K562 (cell line): ENCODE results near the gene EWSR1. TPM values are rescaled to one million over a fixed set of nuclear protein-coding genes. Genes with fewer than 3 reads are reported as not detected.
A peak's percentile ranks its signal among the peaks of the same experiment; 100 is the strongest.

Source experiments
- ATAC-seq: fragments of 200-7000 bp; cut with Tn5 transposase; 3 replicates; pipeline ENCODE4 v1.9.1; 2020; ENCODE audit warnings: moderate library complexity
- BruUV-seq: library from RNA; stranded (reverse); fragments of 400-500 nt; replicated peaks from 2 replicates; lab custom pipeline; 2021; lab: Mats Ljungman, UMichigan
- CTCF ChIA-PET: fragments of 300-600 bp; formaldehyde crosslinking; extraction: SDS; loops from one replicate; lab custom pipeline; 2021; ENCODE audit warnings: low intra/inter-chr PET ratio; lab: Yijun Ruan, JAX
- POLR2A ChIA-PET: fragments of 300-600, 350-650 bp; sonication (Branson Sonifier 250); formaldehyde crosslinking; extraction: SDS; loops from one replicate; lab custom pipeline; 2021; ENCODE audit warnings: antibody characterized with exemption, inconsistent platforms; lab: Yijun Ruan, JAX
- DNase-seq, 4 experiments: peaks; one replicate each; pipeline versions ENCODE4 v3.0.0 to v3.0.0-alpha.2; 2011 to 2018; ENCODE audit warnings: low spot score in 3 of 4, mixed read lengths in 3 of 4; ENCODE audit errors: extremely low read depth in 1 of 4
- FAIRE-seq: peaks from 2 replicates; lab custom pipeline; 2011; peaks lifted over from hg19 to GRCh38; lab: Jason Lieb, UNC
- H2AFZ ChIP-seq: 2 replicates; pipeline ENCODE4 v1.6.0; 2011; ENCODE audit warnings: low read depth, low read length, control low read depth, inconsistent platforms
- H3K27ac ChIP-seq: fragments of 200-600 bp; 3 replicates; pipeline ENCODE4 v1.8.0; 2011; ENCODE audit warnings: low read depth, mild to moderate bottlenecking, control low read depth, inconsistent platforms, low read length, moderate library complexity, mixed read lengths; ENCODE audit errors: extremely low read depth
- H3K27me3 ChIP-seq, 2 experiments: fragments of 300-600 bp in 1 of 2; 2 replicates in 1 of 2; 3 replicates in 1 of 2; pipeline versions ENCODE4 v1.6.0 to v1.8.0; 2011; ENCODE audit warnings: inconsistent platforms in 2 of 2, low read length in 2 of 2, mild to moderate bottlenecking in 1 of 2, mixed read lengths in 1 of 2, moderate library complexity in 1 of 2; ENCODE audit not compliant: control insufficient read depth in 2 of 2, insufficient read depth in 2 of 2
- H3K36me3 ChIP-seq: fragments of 300-600 bp; 3 replicates; pipeline ENCODE4 v1.8.0; 2011; ENCODE audit warnings: mild to moderate bottlenecking, low read length, inconsistent platforms; ENCODE audit not compliant: control insufficient read depth, insufficient read depth
- H3K4me1 ChIP-seq, 2 experiments: fragments of 200-600 bp in 1 of 2; replicated peaks in 1 of 2; 2 replicates in 1 of 2; 3 replicates in 1 of 2; pipeline versions ENCODE4 v1.5.1 to v1.8.0; 2011; ENCODE audit warnings: inconsistent platforms in 2 of 2, low read length in 2 of 2, mild to moderate bottlenecking in 1 of 2, mixed read lengths in 1 of 2, moderate library complexity in 1 of 2; ENCODE audit not compliant: control insufficient read depth in 2 of 2, insufficient read depth in 2 of 2
- H3K4me2 ChIP-seq: 2 replicates; pipeline ENCODE4 v1.6.1; 2011; ENCODE audit warnings: low read length, control low read depth, inconsistent platforms, mixed read lengths; ENCODE audit not compliant: insufficient read depth
- H3K4me3 ChIP-seq: fragments of 200-600 bp; sonication (generic), shearing (Covaris generic); 2 replicates; pipeline ENCODE4 v1.5.1; 2016; ENCODE audit warnings: control low read depth, inconsistent platforms
- H3K79me2 ChIP-seq: fragments of 200-600 bp; 3 replicates; pipeline ENCODE4 v1.8.0; 2011; ENCODE audit warnings: low read length, inconsistent platforms; ENCODE audit not compliant: control insufficient read depth, insufficient read depth
- H3K9ac ChIP-seq, 2 experiments: 2 replicates each; pipeline versions ENCODE4 v1.6.0 to v1.6.1; 2011; ENCODE audit warnings: low read depth in 2 of 2, low read length in 2 of 2, control low read depth in 1 of 2, inconsistent platforms in 1 of 2, mild to moderate bottlenecking in 1 of 2, mixed read lengths in 1 of 2; ENCODE audit not compliant: insufficient read depth in 1 of 2
- H3K9me1 ChIP-seq: one replicate; pipeline ENCODE4 v1.6.0; 2011; ENCODE audit warnings: inconsistent platforms, mild to moderate bottlenecking, low read length, moderate library complexity; ENCODE audit not compliant: control insufficient read depth, insufficient read depth
- H3K9me3 ChIP-seq: replicated peaks from 2 replicates; pipeline ENCODE4 v1.5.1; 2011; ENCODE audit warnings: low read depth, low read length, inconsistent platforms; ENCODE audit not compliant: control insufficient read depth, insufficient read depth
- H4K20me1 ChIP-seq: replicated peaks from 2 replicates; pipeline ENCODE4 v1.6.1; 2011; ENCODE audit warnings: low read length, inconsistent platforms, mixed read lengths; ENCODE audit not compliant: control insufficient read depth, insufficient read depth
- FOXP1 ChIP-seq: sonication (generic); formaldehyde crosslinking; IDR thresholded peaks from 2 replicates; pipeline ENCODE4 v1.8.0; 2022; ENCODE audit warnings: mild to moderate bottlenecking, missing genetic modification reagents
- GATA2 ChIP-seq: sonication (generic); formaldehyde crosslinking; IDR thresholded peaks from 2 replicates; pipeline ENCODE4 v1.4.0; 2020; ENCODE audit warnings: mild to moderate bottlenecking, missing genetic modification reagents
- IFI16 ChIP-seq: fragments of 250-450 bp; sonication (Bioruptor Pico); IDR thresholded peaks from 2 replicates; pipeline ENCODE4 v2.1.2; 2022; ENCODE audit warnings: mild to moderate bottlenecking, inconsistent platforms
- MEIS2 ChIP-seq: fragments of 450-650 bp; IDR thresholded peaks from 2 replicates; pipeline ENCODE4 v1.6.1; 2014; ENCODE audit warnings: mild to moderate bottlenecking; ENCODE audit not compliant: partially characterized antibody
- NCOA6 ChIP-seq: fragments of 450-650 bp; IDR thresholded peaks from 2 replicates; pipeline ENCODE4 v1.6.1; 2017; ENCODE audit warnings: mild to moderate bottlenecking
- NUFIP1 ChIP-seq: fragments of 450-650 bp; IDR thresholded peaks from 2 replicates; pipeline ENCODE4 v1.6.1; 2018; ENCODE audit not compliant: partially characterized antibody
- PHF20 ChIP-seq: fragments of 450-650 bp; IDR thresholded peaks from 2 replicates; pipeline ENCODE4 v1.6.1; 2018; ENCODE audit not compliant: partially characterized antibody
- RBM25 ChIP-seq: fragments of 200-400 bp; formaldehyde crosslinking; IDR thresholded peaks from 2 replicates; pipeline ENCODE4 v1.6.1; 2018; ENCODE audit warnings: low read length, low read depth, moderate library complexity; ENCODE audit not compliant: severe bottlenecking
- ZNF23 ChIP-seq: fragments of 250-450 bp; sonication (Bioruptor Pico); IDR thresholded peaks from 2 replicates; pipeline ENCODE4 v1.4.0; 2020; ENCODE audit warnings: mild to moderate bottlenecking
- ZNF253 ChIP-seq: fragments of 250-450 bp; sonication (Bioruptor Pico); conservative IDR thresholded peaks from 2 replicates; pipeline ENCODE4 v1.6.1; 2021; ENCODE audit warnings: mild to moderate bottlenecking
- ZNF3 ChIP-seq: fragments of 250-450 bp; sonication (Bioruptor Pico); IDR thresholded peaks from 2 replicates; pipeline ENCODE4 v1.5.0; 2021; ENCODE audit warnings: mild to moderate bottlenecking, moderate library complexity
- ZNF699 ChIP-seq: fragments of 250-450 bp; sonication (Bioruptor Pico); IDR thresholded peaks from 2 replicates; pipeline ENCODE4 v1.8.0; 2021; ENCODE audit warnings: mild to moderate bottlenecking, moderate library complexity; ENCODE audit not compliant: insufficient replicate concordance
- WGBS: fragments of 100-300 bp; shearing (Covaris generic); methylation state at CpG from one replicate; pipeline ENCODE4 v1.1.6; 2016; ENCODE audit warnings: low coverage, mixed read lengths; ENCODE audit not compliant: insufficient coverage; ENCODE audit errors: missing lambda C conversion rate; 5-methylcytosine and 5-hydroxymethylcytosine counted together
- in situ Hi-C: fragments of 300-500 bp; cut with MboI; formaldehyde crosslinking; loops from 4 replicates; pipeline ENCODE4 v1.15.0; 2018; ENCODE audit warnings: inconsistent platforms, mixed read lengths
- intact Hi-C: fragments of 100-400 bp; cut with micrococcal nuclease; formaldehyde crosslinking; loops from 2 replicates; pipeline ENCODE4 v1.14.2; 2022
- polyA plus RNA-seq, 8 experiments: library from polyadenylated mRNA; depleted of rRNA in 4 of 8; stranded (reverse) in 5 of 8; unstranded in 3 of 8; fragments of >200 nt; fragmentation: Nextera tagmentation in 2 of 8; fragmentation: Illumina TruSeq in 1 of 8; extraction: Ambion mirVana in 2 of 8; extraction: Trizol in 1 of 8; gene quantifications; 2 replicates each; pipeline versions ENCODE4 v1.2.1 to v1.2.3, GENCODE V29; 2011 to 2014; ENCODE audit warnings: inconsistent platforms in 1 of 8, missing spikeins in 1 of 8
- total RNA-seq, 7 experiments: library from RNA; depleted of rRNA in 6 of 7; stranded (reverse); fragments of >200 nt in 6 of 7; fragmentation: Illumina TruSeq in 2 of 7; extraction: Trizol in 2 of 7; gene quantifications; 2 replicates each; pipeline versions ENCODE4 v1.2.1 to v1.2.3, GENCODE V29; 2011 to 2021; ENCODE audit warnings: low replicate concordance in 1 of 7
- TF ChIP-seq, protein P1 (sequence below): sonication (generic); formaldehyde crosslinking; IDR thresholded peaks from 2 replicates; pipeline ENCODE4 v1.4.0; 2020; ENCODE audit warnings: mild to moderate bottlenecking, missing genetic modification reagents
- TF ChIP-seq, protein P2 (sequence below): sonication (generic); formaldehyde crosslinking; IDR thresholded peaks from 2 replicates; pipeline ENCODE4 v1.8.1; 2023; ENCODE audit warnings: missing genetic modification reagents, mild to moderate bottlenecking, borderline replicate concordance

The EWSR1 gene
- total and polyA plus RNA-seq, 9 of the 15 experiments (the other 6 are each of a cell fraction or from before 2014, with no cell fraction given): 83.3 to 450 (median 239) TPM

DNA sequence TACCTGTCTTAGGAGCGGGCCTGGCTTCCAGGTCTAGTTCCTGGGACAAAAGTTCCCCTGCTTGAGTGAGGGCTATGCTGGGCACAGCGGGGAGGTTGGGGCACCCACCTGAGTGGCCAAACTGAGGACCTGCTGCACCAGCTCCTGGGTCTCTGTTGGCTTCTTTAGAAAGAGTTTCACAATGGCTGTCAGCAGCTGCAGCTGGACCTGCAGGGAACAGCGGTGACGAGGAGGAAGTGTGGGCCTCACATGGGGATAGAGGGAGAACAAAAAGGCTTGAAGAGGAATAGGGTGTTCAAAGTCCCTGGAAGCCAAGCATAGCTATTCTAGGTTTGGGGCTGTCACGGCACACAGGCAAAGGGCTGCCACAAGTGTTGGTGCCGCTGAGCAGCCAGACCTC is 74.1 kb downstream of the EWSR1 start:
- H3K4me1 ChIP-seq: peaks cover 0 to 10% of the 10 kb centered on the region in 2 experiments; a peak in 3 of 5 replicates
- H2AFZ ChIP-seq: no peak overlapping the region
- H4K20me1 ChIP-seq: no peaks in the 10 kb centered on the region
- H3K9me1 ChIP-seq: no peaks in the 10 kb centered on the region
- ChIA-PET POLR2A (interaction anchor here (0.8 kb wide), 1 partner anchor 23 kb away, joined by 4 read pairs; no protein-coding TSS in a partner anchor), CTCF (no interaction called here)
- no peaks in the 10 kb centered on the region for H3K79me2 ChIP-seq
- FAIRE-seq: no peak
- H3K9ac ChIP-seq: peak overlapping the region in 1 of 2 experiments; percentile 76; a peak in 2 of 4 replicates
- H3K9me3 ChIP-seq: no peaks in the 10 kb centered on the region
- no peaks in the 10 kb centered on the region for H3K27me3 ChIP-seq
- ATAC-seq: no peak
- in situ Hi-C loops (no loop called here), intact Hi-C loops (no loop called here)
- no TSS peak for BruUV-seq
- H3K27ac ChIP-seq: no peak overlapping the region
- TF ChIP-seq, protein P1, sequence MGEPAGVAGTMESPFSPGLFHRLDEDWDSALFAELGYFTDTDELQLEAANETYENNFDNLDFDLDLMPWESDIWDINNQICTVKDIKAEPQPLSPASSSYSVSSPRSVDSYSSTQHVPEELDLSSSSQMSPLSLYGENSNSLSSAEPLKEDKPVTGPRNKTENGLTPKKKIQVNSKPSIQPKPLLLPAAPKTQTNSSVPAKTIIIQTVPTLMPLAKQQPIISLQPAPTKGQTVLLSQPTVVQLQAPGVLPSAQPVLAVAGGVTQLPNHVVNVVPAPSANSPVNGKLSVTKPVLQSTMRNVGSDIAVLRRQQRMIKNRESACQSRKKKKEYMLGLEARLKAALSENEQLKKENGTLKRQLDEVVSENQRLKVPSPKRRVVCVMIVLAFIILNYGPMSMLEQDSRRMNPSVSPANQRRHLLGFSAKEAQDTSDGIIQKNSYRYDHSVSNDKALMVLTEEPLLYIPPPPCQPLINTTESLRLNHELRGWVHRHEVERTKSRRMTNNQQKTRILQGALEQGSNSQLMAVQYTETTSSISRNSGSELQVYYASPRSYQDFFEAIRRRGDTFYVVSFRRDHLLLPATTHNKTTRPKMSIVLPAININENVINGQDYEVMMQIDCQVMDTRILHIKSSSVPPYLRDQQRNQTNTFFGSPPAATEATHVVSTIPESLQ: no peak
- TF ChIP-seq RBM25 (no peak), ZNF23 (CRISPR knock-in tag) (no peak), NCOA6 (no peak), NUFIP1 (no peak), ZNF699 (CRISPR knock-in tag) (no peak), MEIS2 (no peak), PHF20 (no peak), ZNF253 (CRISPR knock-in tag) (no peak), IFI16 (CRISPR knock-in tag) (no peak), ZNF3 (CRISPR knock-in tag) (no peak), GATA2 (CRISPR knock-in tag) (no peak), FOXP1 (no peak)
- TF ChIP-seq, protein P2, sequence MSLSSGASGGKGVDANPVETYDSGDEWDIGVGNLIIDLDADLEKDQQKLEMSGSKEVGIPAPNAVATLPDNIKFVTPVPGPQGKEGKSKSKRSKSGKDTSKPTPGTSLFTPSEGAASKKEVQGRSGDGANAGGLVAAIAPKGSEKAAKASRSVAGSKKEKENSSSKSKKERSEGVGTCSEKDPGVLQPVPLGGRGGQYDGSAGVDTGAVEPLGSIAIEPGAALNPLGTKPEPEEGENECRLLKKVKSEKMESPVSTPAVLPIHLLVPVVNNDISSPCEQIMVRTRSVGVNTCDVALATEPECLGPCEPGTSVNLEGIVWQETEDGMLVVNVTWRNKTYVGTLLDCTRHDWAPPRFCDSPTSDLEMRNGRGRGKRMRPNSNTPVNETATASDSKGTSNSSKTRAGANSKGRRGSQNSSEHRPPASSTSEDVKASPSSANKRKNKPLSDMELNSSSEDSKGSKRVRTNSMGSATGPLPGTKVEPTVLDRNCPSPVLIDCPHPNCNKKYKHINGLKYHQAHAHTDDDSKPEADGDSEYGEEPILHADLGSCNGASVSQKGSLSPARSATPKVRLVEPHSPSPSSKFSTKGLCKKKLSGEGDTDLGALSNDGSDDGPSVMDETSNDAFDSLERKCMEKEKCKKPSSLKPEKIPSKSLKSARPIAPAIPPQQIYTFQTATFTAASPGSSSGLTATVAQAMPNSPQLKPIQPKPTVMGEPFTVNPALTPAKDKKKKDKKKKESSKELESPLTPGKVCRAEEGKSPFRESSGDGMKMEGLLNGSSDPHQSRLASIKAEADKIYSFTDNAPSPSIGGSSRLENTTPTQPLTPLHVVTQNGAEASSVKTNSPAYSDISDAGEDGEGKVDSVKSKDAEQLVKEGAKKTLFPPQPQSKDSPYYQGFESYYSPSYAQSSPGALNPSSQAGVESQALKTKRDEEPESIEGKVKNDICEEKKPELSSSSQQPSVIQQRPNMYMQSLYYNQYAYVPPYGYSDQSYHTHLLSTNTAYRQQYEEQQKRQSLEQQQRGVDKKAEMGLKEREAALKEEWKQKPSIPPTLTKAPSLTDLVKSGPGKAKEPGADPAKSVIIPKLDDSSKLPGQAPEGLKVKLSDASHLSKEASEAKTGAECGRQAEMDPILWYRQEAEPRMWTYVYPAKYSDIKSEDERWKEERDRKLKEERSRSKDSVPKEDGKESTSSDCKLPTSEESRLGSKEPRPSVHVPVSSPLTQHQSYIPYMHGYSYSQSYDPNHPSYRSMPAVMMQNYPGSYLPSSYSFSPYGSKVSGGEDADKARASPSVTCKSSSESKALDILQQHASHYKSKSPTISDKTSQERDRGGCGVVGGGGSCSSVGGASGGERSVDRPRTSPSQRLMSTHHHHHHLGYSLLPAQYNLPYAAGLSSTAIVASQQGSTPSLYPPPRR: no peak
- H3K36me3 ChIP-seq: peaks cover 80% of the 10 kb centered on the region; the same call in 2 of the 3 replicates
- H3K4me3 ChIP-seq: no peak overlapping the region
- DNase-seq: no peak
- H3K4me2 ChIP-seq: no peak overlapping the region
- 91% methylated on average over 5 of the region's 6 CpGs for WGBS
